ENCODE data around the gene TAF3. TPM values are rescaled to one million over a fixed set of nuclear protein-coding genes. Genes with fewer than 3 reads are reported as not detected.

The TAF3 gene
- total RNA-seq, 1 donor from 2014 or later: 2.0 TPM

DNA sequence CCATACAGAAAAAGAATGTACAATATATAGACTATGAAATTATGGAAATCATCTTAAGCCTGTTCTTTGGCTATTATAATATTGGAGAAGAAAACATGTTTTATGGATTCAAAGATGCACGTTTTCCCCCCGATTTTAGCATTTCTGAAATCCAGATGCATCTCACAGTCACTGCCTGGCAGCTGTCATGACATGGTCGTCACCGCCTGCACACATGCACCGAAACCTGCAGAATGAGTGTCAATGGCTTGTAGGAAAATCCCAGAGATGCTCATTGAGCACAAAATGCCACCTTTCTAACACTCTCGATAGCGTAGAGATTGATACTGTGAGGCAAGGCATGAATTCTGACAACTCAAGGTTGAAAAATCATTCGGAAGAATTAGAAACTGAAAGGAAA, 115.5 kb downstream of the TAF3 start:
- DNase-seq: no peak

DNA sequence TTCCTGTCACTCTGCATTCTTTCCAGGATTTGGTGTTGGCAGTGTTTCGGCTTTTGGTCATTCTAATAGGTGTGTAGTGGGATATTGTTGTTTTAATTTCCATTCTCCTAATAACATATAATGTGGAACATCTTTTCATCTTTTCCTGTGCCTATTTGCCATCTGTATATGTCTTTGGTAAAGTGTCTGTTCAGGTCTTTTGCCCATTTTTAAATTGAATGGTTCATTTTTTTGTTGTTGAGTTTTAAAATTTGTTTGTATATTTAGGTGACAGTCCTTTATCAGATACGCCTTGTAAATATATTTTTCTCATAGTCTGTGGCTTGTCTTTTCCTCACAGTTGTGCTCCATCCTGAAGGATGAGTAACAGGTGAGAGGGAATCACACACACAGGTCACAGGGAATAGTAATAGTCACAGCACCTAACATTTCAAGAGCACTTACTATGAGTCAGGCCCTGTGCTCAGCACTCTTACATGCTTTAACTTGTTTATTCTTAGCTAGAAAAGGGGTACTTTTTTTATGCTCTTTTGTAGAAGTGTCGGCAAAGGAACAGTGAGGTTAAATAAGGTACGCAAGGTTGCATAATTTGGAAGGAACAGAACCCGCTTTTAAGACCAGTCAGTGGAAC, 119.1 kb downstream of the TAF3 start:
- no peak for DNase-seq

DNA sequence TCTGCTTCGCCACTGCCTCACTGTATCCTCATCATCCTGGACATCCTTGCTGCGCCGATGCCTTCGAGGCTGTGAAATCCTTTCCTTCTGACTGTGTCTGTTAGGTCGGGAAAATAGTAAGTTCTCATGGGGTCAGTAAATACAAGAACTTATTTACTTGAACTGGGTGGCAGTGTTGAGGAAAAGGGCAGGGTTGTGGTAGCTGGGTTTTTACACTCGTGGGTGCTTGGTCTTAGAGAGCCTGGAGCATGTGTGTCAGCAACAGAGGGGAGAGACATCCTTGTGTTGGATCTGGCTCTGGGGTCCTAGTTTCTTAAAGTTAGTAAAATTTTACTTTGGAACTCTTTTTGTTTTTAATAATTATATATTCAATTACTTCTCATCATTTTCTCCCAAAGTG, 123.3 kb downstream of the TAF3 start:
- no peak for DNase-seq

DNA sequence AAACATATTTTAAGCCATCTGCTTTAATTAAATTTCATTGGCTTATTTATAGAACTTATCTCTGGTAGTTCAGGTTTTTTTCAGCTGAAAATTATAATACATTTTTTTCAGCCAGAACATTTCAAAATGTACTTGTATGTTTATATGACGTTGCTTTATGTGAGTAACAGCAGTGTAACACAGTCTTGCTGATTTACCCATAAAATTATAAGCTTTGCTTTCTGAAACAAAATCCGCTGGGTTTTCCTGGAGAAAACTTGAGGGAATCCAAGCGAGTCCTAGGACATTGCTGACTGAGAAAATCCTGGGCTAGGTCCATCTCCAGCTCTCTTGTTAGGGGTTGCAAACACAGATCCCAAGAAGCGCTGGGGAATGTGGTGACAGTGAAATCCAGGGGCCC, 124.0 kb downstream of the TAF3 start:
- no peak for DNase-seq

DNA sequence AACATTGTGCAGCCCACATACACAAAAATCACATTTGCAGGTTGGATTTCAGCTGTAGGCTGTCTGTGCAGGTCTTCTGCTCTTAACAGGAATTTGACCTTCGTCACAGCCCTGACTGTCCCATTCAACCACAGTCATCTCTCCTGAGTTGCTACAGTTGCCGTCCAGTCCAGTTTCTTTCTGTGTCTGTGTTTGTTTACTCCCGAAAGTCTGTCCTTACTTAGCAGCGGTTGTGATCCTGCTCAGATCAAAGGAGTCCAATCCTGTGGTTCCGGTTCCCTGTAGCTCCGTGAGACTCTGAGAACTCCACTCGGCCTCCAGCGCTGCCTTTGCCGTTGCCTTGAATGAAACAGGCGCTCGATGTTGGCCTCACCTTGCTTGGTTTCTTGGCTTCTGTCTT, 124.6 kb downstream of the TAF3 start:
- DNase-seq: no peak

DNA sequence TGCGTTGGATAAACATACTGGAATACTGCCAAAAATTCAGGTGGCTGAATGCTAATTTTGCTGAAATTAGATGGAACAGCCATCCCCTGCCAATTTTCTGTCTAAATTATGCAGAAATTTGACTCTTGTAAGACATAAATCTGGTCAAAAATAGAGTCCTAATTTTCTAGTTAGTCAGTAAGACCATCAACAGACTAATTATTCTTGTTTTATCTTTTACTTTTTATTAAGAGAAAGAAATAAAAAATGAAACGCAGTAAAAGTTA, 125.8 kb downstream of the TAF3 start:
- DNase-seq: no peak

DNA sequence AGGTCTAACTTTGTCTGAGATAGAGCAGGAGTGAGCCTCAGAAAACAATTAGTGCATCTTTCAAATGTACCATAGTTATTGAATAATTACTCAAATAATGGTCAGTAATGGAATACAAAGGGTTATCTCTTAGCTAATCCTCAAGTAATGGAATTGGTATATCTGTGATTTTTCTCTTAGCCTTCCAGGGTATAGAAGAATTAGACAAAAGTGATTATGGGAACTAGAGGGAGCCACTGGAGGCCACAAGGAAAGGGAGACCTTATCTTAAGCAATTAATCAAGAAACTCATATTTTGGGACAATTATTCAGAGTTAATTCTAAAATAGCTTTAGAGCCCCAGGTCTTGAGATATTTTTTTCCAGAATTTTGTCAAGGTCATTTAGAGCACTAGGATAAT, 126.2 kb downstream of the TAF3 start:
- DNase-seq: no peak

DNA sequence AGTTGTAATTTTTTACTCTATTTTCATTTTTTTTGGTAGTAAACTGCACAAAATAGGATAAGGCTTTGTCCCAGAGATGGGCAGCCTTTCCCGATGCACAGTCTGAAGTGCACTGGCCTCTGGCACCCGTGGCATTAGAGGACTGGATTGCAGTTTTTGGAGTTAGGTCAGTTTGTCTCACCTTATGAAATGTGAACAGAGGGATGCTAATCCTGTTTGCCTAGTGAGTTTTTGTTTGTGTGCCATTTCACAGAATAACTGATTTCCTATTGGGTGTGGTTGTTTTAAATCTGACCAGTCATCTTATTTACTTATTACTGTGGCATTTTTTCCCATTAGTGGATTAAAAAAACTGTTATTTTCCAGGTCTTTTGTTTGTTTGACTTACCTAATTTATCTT, 126.7 kb downstream of the TAF3 start:
- no peak for DNase-seq

DNA sequence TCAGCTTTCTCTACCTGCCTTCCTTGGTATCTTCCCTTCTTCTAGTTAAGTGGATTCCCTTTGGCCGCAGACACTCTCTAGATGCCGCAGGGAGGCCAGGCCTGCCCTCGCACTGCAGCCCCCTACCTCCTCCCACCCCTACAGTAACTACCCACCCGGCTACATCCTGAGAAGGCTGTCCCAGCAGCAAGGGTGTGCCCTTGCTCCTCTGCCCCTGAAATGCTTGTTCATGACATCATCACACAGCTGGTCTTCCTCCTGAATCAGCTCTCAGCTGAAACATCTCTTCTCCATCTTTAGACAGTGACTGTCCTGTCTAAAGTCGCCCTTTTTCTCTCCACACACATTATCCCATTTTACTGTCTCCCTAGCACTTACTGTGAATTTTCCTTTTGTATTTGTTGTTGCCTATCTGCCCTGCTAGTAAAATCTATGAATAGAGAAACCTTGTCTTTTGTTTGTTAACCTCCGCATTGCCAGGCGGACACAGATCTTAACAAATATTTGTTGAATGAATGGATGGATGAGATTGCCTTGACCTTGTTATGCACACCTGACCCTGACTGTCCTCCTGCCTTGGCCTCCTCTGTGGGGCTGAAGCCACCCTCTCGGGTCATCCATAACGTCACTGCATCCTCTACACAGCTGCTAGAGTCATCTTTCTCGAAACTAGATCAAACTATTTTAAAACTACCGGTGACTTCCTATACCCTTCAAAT, 127.3 kb downstream of the TAF3 start:
- no peak for DNase-seq

DNA sequence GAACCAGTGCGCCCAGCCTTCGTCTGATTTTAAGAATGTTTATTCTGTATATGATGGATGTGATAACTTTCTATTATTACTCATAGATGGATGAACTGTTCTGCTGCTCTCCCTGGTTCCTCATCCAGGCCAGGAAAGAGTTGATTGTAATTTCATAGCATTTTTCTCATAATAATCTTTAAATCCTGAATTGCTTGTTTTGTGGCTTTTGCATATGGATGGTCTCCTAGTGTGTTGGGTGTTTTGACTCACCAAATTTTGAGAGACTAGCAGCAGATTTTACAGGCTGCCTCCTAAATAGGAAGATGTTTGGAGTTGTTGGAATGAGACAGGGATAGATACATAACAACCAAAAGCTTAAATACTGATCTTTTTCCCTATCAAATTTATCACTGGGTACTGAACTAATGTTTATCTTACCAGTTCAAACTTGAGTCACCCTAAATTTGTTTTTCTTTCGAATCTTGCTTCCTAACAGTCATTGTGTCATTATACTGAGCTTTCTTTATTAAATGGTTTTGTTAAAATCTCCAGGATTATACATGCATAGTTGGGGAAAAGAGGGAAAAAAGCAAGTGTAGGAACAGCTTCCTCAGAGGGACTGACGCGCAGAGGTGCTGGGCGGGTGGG, 130.2 kb downstream of the TAF3 start:
- no peak for DNase-seq

DNA sequence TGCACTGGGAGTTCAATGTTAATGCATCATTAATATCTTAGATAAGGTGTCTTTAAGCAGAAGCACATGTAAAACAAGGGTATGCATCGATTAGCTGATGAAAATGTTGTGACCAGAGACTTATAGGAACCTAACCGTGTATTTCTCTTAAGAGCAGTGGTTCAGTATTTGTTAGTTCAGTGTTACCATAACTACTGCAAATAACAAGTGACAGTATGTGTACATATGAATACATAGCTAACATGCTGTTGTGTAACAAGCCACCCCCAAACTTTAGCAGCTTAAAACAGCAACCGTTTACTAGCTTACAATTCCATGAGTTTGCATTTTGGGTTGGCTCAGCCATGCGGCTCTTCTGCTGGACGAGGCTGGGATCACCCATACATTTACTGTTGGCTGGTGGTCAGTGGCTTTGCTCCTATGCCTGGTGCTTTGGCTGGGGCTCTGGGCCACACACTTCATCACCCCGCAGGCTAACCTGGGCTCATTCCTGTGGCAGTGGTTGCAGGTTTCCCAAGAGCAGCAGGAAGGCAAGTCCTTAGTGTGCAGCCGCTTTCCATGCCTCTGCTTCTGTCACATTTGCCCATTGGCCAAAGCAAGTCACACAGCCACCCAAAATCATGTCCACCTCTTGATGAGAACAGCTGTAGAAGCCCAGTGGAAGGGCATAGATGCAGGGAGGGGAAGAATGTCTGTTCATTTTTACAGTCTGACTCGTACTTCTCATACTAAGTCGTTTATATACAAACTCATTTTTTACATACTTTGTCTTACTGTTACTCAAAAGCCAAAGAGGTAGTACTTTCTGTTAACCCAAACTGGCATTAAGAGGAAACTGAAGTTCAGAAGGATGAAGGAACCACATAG, 132.9 kb downstream of the TAF3 start:
- DNase-seq: no peak

DNA sequence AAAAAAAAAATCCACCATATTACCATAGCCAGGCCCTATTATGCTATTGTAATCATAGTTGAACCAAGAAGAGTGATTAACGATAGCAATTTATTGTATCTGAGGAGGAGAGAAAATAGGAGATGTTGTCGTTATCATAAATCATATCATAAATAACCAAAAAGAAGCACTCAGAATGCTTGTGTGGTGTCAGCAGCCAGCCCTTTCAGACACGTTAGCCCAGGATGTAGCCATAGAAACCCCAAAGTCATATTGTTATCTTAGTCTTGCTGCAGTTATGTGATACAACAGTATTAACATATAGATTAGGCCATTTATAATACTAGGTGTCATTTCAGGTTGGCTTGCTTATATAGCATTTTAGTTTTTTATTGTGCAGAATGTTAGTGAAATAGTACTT, 134.0 kb downstream of the TAF3 start:
- DNase-seq: no peak

DNA sequence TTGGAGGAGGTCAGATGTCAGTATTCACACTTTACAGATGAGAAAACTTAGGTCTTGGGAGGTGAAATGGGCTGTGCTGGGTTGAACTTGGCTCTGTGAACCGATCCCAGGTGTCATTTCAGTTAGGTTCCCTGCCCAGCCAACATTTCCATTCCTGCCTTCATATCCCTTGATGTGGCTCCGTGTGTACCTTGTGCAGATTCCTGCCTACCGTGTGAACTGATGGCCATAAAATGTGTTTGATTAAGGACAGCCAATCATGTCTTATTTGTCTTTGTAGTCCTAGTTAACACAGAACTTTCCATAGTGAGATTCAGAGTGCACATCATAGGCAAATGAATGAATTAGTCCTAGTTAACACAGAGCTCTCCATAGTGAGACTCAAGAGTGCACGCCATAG, 135.1 kb downstream of the TAF3 start:
- no peak for DNase-seq

DNA sequence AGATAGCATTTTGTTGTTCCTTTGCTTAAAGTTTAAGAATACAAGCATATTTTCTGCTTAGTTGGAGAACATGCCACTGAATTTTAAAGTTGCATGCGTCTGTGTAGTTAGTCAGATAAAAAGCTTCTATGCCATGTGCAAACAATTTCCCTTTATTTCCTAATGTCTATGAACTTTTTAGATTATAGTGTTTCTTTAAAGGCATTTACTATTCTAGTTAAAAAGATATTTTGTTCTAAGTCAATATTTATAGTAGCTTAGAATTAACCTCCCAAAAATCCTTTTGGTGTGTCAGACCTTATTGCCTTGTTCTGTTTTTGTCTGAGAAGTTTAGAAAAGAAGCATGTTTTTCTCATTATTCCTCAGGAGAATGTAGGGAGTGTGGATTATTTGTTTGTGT, 137.1 kb downstream of the TAF3 start:
- no peak for DNase-seq

DNA sequence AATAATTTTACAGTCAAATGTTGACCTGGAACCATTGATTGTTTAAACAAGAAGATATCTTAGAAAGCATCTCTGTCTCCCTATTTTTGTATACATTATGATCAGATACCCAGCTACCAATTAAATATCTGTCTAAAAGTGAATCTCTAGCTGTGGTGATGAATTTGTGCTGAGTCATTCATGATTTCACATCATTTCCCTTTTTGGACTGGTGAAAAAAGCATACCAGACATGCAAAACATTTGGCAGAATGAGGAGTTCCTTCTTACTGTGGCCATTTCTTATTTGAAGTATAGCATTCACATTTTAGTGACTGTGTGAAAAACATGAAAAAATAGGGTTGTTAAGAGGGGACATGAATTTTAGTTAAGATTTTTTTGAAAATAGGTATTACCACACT, 138.2 kb downstream of the TAF3 start:
- peak; percentile 71 for DNase-seq

DNA sequence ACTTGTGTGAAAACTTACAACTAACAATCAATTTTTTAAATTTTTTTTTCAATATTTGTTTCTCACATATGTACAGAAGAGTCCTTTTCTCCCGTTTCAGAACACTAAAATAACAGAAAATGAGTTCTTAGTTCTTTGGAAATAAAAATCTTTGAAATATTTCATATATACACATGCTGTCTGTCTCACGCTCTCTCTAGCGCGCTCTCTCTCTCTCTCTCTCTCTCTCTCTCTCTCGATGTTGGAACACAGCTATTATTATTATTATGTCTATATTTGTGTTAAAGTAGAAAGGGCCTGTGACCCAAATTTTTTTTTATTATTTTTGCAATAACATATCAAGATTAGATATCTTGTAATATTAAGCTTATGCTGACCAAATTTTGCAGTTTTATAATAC, 139.3 kb downstream of the TAF3 start:
- no peak for DNase-seq

DNA sequence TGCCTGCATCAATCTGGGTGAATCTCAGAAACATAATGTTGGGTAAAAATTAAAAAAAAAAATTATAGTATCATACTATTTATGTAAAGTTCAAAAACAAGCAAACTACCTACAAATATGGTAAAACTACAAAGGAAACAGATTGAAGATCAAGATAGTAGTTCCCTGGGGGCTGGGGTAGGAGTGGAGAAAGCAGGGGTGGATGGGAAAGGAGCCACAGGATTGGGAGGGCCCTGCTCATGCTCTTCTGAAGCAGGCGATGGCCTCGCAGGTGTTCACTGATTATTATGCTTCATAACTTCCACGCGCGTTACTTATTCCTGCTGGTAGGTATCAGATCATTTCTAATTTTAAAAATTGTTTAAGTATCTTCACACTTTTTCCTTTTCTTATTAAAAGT, 140.1 kb downstream of the TAF3 start:
- no peak for DNase-seq

DNA sequence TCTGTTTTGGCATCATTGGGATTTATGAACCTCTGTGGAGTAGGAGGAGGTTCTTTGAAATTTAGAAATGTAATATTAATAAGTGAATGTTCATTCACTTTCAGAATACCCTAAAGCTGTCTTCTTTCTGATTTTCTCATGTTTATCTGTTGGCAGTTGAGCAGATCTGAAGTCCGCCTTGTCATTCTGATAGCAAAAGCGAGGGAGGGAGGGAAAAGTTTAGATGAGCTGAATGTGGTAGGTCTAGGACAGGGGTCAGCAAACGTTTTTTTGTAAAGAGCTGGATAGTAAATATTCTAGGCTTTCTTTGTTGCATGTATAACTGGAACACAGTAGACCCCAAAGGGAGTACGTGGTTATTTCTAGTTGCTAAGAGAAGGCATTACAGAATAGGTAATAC, 141.8 kb downstream of the TAF3 start:
- DNase-seq: no peak

DNA sequence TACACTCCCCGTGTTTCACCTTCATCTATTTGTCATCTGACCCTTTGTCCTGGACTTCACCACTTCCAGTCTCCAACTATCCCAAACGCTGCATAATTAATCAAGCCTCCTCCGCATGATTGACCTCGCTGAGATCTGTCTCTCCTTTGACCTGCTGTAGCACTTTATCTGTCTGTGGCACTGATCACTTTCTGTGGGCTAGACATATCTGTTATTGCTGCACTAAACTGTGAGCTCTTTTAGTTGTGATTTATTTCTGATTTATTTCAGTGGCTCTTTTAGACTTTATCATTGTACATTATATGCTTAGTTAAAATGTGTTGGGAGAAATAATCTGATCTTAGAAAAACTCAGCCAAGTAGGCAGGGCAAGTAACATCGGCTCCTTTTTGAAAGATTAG, 144.3 kb downstream of the TAF3 start:
- DNase-seq: no peak

DNA sequence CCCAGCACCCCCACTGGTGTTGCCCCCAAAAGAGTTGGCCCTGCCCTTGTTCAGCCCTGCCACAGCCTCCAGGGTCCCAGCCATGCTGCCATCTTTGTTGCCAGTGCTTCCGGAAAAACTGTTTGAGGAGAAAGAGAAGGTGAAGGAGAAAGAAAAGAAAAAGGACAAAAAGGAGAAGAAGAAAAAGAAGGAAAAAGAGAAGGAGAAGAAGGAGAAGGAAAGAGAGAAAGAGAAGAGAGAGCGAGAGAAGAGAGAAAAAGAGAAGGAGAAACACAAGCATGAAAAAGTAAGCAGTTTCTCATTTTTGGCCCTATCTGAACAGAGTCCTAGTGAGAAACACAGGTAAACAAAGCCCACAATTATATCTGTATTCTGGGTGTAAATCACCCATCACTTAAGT, 147.2 kb downstream of the TAF3 start:
- no peak for DNase-seq

DNA sequence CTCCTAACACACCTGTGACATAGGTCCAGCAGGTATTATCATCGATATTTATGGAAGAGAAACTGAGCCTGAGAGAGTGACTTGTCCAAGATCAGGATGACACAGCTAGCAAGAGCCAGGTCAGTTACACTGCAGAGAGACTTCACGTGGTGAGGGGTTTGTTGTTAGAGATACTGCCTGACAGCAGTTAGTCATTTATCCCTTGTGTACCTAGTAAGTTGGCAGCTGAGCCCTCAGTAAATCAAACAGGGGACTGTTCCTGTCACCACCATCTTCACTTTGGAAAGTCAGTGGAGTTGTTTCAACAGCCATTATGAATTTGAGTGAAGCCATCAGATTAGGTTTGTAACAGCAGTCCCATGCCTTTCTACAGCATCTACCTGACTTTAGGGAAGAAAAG, 148.7 kb downstream of the TAF3 start:
- no peak for DNase-seq

DNA sequence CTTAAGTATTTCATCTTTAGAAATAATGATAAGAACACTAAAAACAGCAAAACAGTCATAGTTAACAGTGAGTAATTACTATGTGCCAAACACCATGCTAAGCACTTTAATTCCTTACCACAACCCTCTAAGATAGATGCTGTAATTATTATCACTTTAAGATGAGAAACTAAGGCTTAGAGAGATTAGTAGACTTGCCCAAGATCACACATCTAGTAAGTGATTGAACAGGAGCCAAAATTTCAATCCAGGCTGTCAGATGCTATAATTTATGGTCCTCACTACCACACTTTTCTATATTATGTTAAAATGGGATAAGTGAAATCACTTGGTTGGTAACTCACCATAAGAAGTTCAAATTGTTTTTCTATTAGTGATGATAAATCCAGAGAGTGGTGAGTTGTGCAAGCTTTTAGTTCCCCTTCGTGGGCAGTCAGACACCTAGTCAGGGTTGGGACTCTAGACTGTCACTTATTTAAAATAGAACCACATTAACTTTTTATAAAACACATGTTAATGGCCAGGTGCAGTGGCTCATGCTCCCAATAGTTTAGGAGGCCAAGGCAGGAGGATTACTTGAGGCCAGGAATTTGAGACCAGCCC, 150.3 kb downstream of the TAF3 start:
- no peak for DNase-seq

DNA sequence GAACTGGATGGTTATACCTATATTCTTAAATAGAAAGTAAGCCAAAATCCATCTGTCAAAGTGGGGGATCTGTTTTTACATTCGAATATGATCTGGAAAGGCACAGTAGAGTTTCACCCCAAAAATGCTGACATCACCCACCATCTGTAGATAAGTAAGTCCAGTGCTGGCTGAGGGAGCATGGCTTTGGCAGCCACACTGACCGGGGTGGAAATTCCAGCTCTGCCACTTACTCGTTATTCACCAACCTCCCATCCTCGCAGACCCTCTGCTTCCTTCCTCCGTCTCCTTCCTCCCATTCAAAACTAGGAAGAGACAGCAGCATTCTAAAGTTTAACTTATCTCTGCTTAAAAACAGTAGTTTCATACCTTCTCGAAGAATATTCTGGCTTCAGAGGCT, 151.3 kb downstream of the TAF3 start:
- DNase-seq: peak; percentile 67

Measured in dermis blood vessel endothelial cell (primary cell).